Ascending aorta (tissue), 2 donors: Measurements from ENCODE around the gene MARCHF6. TPM values are rescaled to one million over a fixed set of nuclear protein-coding genes. Genes with fewer than 3 reads are reported as not detected.
"Not testable (repeated sequence)": the region's sequence is repeated elsewhere in the genome, so short reads cannot be mapped to it uniquely, and the experiment has no call there.

Experiments used
- DNase-seq, 2 donors: peaks; one replicate each; pipeline ENCODE4 v3.0.0-alpha.2; 2019; ENCODE audit warnings: low spot score in 2 of 2
- H3K27ac ChIP-seq, 2 donors: fragments of 200-600 bp; sonication (generic); one replicate each; pipeline ENCODE4 v1.5.1; 2016 to 2017; ENCODE audit warnings: mild to moderate bottlenecking in 1 of 2
- H3K27me3 ChIP-seq: fragments of 200-600 bp; sonication (generic); one replicate; pipeline ENCODE4 v1.5.1; 2017
- H3K36me3 ChIP-seq, 2 donors: fragments of 200-600 bp; sonication (generic); one replicate each; pipeline ENCODE4 v1.5.1; 2016
- H3K4me1 ChIP-seq, 2 donors: fragments of 200-600 bp; sonication (generic); one replicate each; pipeline ENCODE4 v1.5.1; 2016 to 2017; ENCODE audit warnings: mild to moderate bottlenecking in 1 of 2
- H3K4me3 ChIP-seq, 2 donors: fragments of 200-600 bp; sonication (generic); one replicate each; pipeline ENCODE4 v1.5.1; 2016 to 2017; ENCODE audit warnings: mild to moderate bottlenecking in 1 of 2
- H3K9me3 ChIP-seq, 2 donors: fragments of 200-600 bp; sonication (generic); one replicate each; pipeline ENCODE4 v1.5.1; 2016
- intact Hi-C: fragments of 100-400 bp; cut with DNase I; formaldehyde crosslinking; loops from one replicate; pipeline ENCODE4 v1.15.1; 2023
- total RNA-seq: library from RNA; depleted of rRNA; stranded (reverse); fragments of >200 nt; gene quantifications from one replicate; pipeline ENCODE4 v1.1.0, GENCODE V29; 2016
- TF ChIP-seq, protein P1 (sequence below), 3 experiments: fragments of 200-600 bp in 2 of 3; fragments of 450-650 bp in 1 of 3; sonication (generic) in 2 of 3; IDR thresholded peaks; one replicate each; pipeline ENCODE4 v1.5.1; 2016 to 2019; ENCODE audit warnings: antibody characterized with exemption in 3 of 3, mild to moderate bottlenecking in 1 of 3, moderate library complexity in 1 of 3

MARCHF6 gene
- total RNA-seq, 1 donor from 2014 or later = 47.0 TPM

DNA sequence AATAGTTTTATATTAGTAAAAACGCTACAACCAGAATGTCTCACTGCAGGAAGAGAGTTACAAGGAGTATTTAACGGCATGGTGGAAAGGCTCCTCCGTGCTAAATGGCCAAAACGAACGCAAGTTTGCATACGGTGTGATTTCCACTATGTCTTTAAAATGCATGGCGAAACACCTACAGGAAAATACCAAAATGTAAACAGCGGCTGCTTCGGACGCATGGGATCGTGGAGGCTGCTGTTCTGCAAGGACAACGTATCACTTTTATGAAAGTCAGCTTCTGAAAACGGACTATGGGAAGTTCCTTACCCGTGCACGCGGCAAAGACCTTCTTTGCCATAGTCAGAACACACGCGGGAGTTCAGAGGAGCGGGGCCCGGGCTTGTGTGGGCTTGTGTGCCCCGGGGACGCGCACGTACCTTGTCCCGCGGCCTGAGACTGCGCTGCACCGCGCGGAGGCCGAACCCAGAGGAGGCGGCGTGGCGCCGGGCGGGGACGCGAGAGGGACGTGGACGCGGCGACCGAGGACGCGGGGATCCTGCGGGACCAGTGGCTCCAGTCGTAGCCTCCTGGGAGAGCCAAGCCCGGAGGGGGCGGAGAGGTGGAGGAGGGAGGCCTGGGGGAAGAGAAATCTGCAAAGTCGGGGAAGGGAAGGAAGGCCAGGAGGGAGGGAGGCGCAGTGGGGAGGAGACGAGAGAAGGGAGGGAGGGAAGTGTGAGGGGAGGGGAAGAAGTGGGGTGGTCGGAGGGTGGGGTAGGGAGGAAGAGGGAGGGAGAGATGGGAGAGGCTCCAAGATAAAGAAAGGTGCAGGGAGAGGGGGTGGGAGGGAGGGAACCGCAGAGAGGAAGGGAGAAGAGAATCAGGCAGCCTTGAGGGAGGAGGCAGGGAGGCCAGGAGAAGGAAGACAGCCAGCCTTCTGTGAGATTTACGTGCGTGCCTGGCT, 46.0 kb upstream of the MARCHF6 start, which contains the start of gene CMBL:
CMBL (minus strand) TSS at position 697 of the 943 bp plus-strand sequence. CDS start 17,140 bp downstream, outside the sequence.
- intact Hi-C loops = loop anchor here (1.0 kb wide), 1 partner anchor 23 kb away; no protein-coding TSS in a partner anchor

DNA sequence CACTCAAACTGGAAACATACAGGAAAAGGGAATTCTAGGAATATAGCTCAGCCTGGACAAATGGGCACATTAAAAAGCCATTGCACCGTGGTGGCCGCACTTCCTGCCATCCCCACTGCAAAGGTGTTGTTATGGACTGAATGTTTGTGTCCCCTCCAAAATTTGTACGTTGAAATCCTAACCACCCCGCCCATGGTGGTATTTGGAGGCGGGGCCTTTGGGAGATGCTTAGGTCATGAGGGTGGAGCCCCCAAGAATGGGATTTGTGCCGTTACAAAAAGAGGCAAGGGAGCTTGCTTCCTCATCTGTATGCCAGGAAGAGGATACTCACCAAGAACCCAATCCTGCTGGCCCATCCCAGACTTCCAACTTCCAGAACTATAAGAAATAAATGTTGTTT, 44.7 kb upstream of the MARCHF6 start:
- no peaks in the 10 kb centered on the region for H3K27me3 ChIP-seq

More for the DNA sequence above, 46.0 kb upstream of the MARCHF6 start, which contains the start of gene CMBL:
- Histone ChIP-seq H3K4me1 (peaks cover 0 to 11% of the 10 kb centered on the region in 2 donors), H3K27me3 (no peaks in the 10 kb centered on the region), H3K27ac (peak within 1 kb of the TSS; percentile 86 to 91), H3K36me3 (no peaks in the 10 kb centered on the region), H3K9me3 (no peaks in the 10 kb centered on the region), H3K4me3 (peak within 1 kb of the TSS; percentile 75 to 93)
- TF ChIP-seq, protein P1, sequence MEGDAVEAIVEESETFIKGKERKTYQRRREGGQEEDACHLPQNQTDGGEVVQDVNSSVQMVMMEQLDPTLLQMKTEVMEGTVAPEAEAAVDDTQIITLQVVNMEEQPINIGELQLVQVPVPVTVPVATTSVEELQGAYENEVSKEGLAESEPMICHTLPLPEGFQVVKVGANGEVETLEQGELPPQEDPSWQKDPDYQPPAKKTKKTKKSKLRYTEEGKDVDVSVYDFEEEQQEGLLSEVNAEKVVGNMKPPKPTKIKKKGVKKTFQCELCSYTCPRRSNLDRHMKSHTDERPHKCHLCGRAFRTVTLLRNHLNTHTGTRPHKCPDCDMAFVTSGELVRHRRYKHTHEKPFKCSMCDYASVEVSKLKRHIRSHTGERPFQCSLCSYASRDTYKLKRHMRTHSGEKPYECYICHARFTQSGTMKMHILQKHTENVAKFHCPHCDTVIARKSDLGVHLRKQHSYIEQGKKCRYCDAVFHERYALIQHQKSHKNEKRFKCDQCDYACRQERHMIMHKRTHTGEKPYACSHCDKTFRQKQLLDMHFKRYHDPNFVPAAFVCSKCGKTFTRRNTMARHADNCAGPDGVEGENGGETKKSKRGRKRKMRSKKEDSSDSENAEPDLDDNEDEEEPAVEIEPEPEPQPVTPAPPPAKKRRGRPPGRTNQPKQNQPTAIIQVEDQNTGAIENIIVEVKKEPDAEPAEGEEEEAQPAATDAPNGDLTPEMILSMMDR (IDR thresholded peaks at IDR 0.05) = no peak
- DNase-seq = peak in 1 of 2 donors; percentile 74

DNA sequence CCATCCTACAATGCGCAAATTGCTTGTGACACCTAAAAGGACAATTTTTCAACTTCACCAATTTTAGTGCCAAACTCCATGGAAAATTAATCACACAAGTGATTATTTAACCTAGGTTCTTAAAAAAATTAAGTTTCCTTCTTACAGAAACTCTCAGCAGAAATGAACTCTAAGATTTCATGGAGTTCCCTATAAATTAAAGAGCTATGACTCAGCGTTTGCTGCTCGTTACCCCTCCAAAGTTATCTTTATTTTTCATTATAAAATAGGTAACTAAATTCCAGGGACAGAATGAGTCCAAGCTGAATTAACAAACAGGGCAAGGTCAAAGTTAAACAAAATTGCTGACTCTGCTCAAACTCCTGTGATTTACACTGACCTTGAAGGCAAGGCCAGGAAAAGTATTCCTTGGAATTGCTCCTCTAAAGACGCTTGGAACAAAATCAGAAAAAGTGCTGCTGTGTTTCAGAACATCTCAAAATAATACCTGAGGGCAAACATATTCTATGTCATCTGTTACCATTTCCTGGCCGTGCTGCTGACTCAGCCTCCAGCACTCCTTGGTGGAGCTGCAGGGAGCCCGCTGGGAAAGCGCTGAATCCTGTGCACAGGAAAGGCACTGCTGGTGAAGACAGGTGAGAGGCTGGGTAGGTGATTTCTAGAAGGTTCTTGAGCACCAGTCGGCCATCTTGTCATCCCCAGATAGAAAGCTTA, 43.3 kb upstream of the MARCHF6 start:
- TF ChIP-seq, protein P1 (IDR thresholded peaks at IDR 0.05) = no peak
- H3K4me1 ChIP-seq = peaks cover 0 to 11% of the 10 kb centered on the region in 2 donors
- no peak overlapping the region for H3K4me3 ChIP-seq
- intact Hi-C loops = no loop called here
- no peaks in the 10 kb centered on the region for H3K27me3 ChIP-seq
- DNase-seq = no peak
- no peak overlapping the region for H3K27ac ChIP-seq
- H3K36me3 ChIP-seq = no peaks in the 10 kb centered on the region
- H3K9me3 ChIP-seq = no peaks in the 10 kb centered on the region

More for the DNA sequence above, 44.7 kb upstream of the MARCHF6 start:
- TF ChIP-seq, protein P1 (IDR thresholded peaks at IDR 0.05) = no peak
- H3K4me3 ChIP-seq = no peak overlapping the region
- no peaks in the 10 kb centered on the region for H3K9me3 ChIP-seq
- H3K4me1 ChIP-seq = peaks cover 0 to 11% of the 10 kb centered on the region in 2 donors
- intact Hi-C loops = no loop called here
- no peak for DNase-seq
- no peaks in the 10 kb centered on the region for H3K36me3 ChIP-seq
- no peak overlapping the region for H3K27ac ChIP-seq

GRCh38 chr5:10310835-10311570, 42.5 kb upstream of the MARCHF6 start:
- H3K36me3 ChIP-seq, H3K4me3 ChIP-seq, H3K27me3 ChIP-seq, intact Hi-C loops, H3K9me3 ChIP-seq, H3K27ac ChIP-seq, DNase-seq: not testable (repeated sequence)
- H3K4me1 ChIP-seq = peaks cover 0 to 11% of the 10 kb centered on the region in 2 donors

DNA sequence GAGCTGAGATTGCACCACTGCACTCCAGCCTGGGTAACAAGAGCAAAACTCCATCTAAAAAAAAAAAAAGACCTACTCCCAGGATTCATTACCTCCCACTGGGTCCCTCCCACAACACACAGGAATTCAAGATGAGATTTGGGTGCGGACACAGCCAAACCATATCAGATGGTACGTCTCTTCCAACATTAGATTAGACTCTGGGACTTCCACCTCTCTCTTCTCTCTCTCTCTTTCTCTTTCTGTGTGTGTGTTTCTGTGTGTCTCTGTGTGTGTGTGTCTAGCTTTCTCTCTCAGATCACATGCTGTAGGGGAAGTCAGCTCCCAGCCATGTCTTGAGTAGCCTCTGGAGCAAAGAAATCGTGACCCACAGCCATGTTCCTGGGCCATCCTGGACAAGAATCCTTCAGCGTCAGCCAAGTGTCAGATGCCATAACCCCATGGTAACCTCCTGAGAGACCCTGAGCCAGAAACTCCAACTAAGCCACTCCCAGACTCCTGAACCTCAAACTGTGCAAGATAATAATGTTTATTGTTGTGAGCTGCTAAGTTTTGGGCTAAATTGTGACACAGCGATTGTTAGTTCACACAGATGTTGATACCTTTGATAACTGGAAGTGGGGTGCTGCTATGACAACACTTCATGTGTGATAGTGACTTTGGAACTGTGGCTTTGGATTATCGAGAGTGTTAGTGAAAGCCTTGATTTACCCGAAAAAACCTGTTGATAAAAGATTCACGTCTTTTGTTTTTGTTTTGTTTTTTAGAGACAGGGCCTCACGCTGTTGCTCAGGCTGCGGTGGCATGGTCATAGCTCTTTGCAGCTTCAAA, 41.7 kb upstream of the MARCHF6 start:
- Histone ChIP-seq H3K9me3 (no peaks in the 10 kb centered on the region), H3K27ac (no peak overlapping the region), H3K27me3 (no peaks in the 10 kb centered on the region), H3K4me3 (no peak overlapping the region), H3K36me3 (no peaks in the 10 kb centered on the region), H3K4me1 (peaks cover 0 to 6% of the 10 kb centered on the region in 2 donors)
- TF ChIP-seq, protein P1 (IDR thresholded peaks at IDR 0.05) = no peak
- DNase-seq = no peak
- intact Hi-C loops = no loop called here
